NCI-H2081 (cell line): ENCODE results near the gene ZNF564.
"Not testable (repeated sequence)": the region's sequence is repeated elsewhere in the genome, so short reads cannot be mapped to it uniquely, and the experiment has no call there.

ENCODE experiments used
- DNase-seq, 2 experiments: peaks; one replicate each; lab custom pipeline; 2025; lab: John Stamatoyannopoulos, UW

ZNF564 gene

DNA sequence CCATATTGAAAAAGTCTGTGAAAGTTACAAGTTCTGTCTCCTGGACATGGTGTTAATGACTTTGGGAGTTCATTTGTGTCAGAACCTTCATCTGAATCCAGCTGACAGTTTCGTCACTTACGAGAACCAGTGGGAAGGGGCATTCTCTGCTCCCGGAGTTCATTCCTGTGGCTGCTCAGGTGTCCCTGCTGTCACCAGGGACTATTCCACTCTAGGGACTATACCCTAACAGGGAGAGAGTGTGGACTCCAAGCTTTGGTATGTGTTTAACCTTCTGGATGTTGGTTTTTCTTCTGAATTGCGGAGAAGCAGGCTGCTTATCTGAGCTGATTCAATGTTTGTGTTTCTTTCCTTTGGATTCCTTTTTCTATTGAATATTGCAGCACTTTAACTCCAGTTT is 54.2 kb downstream of the ZNF564 start:
- no peak for DNase-seq

DNA sequence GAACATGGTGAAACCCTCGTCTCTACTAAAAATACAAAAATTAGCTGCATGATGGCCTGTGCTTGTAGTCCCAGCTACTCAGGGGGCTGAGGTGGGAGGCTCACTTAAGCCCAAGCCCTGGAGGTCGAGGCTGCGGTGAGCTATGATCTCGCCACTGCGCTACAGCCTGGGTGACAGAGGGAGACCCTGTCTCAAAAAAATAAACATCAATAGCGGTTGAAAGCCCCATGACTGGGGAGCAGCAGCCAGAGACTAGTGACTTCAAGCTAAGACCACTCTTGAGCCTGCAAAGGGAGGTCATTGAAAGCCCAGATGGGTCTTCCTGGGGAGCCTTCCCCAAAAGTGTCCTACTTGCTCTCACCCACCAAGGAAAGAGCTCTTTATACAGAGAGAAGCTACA is 54.8 kb downstream of the ZNF564 start:
- no peak for DNase-seq

DNA sequence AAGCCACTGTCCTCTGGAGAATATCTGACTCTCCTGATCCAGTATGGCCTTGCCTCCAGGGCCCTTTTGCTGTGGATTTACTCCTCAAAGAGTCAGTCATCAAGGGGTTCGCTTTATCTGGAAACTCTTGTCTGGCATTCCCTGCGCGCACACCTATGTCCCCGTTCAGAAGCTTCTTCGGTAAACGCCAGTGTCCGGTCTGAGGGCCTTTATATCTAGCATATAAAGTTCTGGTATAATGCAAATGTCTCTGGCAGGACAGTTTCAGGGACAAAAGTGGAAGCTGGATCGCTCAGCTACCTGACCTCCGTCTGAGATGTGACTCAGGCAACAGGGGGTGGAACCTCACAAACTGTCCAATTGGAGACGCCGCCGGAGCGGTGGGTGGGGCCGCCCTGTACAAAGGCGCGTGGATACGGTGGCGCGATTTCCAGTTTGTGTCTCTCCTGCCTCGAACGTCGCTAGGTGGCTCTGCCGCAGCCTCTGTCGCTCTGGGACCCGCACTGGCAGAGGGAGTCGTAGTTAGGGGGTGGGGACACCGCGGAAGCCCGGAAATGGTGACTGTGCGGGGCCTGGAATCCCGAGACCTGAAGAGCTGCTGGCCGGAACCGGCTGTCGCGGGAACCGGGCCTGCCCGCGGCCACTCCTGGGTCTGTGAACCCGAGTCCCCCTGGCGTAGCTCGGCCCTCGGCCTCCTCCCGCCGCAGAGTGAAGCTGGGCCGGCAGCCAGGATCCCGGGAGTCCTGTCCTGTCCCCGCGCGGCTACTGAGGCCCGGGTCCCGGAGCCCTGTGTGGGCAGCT is 56.1 kb downstream of the ZNF564 start:
- DNase-seq: peak; percentile 94 to 96

DNA sequence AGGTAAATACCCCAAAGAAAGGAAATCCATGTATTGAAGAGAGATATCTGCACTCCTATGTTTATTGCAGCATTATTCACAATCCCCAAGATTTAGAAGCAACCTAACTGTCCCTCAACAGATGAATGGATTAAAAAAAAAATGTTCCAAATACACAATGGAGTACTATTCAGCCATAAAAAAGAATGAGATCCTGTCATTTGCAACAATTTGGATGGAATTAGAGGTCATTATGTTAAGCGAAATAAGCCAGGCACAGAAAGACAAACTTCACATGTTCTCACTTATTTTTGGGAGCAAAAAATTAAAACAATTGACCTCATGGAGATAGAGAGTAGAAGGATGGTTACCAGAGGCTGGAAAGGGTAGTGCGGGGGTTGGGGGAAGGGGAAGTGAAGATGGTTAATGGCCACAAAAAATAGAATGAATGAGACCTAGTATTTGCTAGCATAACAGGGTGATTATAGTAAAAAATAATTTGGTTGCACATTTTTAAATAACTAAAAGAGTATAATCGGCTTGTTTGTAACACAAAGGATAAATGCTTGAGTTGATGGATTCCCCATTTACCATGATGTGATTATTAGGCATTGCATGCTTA is 56.9 kb downstream of the ZNF564 start:
- DNase-seq: no peak

DNA sequence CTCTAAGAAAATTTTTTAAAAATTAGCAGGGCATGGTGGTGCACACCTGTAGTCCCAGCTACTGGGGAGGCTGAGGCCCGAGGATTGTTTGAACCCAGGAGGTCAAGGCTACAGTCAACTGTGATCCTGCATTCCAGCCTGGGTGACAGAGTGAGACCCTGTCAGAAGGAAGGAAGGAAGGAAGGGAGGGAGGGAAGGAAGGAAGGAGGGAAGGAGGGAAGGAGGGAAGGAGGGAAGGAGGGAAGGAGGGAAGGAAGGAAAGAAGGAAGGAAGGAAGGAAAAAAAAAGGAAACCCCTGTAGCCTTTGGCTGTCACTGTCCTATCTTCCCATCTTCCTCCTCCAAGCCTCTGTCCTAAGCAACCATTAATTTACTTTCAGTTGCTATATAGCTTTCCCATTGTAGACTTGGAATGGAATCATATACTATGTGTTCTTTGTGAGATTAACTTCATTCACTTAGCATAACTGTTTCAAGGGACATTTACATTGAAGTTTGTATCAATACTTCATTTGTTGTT is 65.0 kb downstream of the ZNF564 start:
- not testable (repeated sequence) for DNase-seq

DNA sequence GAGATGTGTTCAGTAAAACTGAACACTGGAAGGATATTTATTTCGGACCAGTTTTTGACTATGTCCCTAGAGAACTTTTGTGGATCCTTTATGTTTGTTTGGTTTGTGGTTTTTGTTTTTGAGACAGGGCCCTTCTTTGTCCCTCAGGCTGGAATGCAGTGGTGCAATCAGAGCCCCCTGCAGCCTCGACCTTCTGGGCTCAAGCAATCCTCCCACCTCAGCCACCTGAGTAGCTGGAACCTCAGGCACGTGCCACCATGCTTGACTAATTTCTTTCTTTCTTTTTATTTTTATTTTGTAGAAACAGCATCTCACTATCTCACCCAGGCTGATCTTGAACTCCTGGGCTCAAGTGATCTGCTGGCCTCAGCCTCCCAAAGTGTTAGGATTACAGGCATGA is 65.7 kb downstream of the ZNF564 start:
- no peak for DNase-seq

DNA sequence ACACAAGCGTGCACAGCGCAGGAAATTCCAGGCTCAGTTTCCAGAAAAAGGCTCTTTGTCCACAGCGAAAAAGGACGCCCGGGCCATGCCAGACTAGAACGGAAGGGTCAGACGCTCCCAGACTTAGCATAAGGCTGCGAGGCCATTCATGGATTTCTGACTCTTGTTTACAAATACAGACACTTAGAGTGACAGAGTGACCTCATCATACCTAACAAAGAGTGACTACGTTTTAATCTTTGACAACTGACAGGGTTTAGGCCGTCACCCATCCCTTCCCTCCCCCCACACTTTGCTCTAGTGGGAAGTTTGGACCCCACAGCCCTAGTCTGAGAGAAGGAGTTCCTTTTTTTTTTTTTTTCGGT is 66.2 kb downstream of the ZNF564 start:
- no peak for DNase-seq

DNA sequence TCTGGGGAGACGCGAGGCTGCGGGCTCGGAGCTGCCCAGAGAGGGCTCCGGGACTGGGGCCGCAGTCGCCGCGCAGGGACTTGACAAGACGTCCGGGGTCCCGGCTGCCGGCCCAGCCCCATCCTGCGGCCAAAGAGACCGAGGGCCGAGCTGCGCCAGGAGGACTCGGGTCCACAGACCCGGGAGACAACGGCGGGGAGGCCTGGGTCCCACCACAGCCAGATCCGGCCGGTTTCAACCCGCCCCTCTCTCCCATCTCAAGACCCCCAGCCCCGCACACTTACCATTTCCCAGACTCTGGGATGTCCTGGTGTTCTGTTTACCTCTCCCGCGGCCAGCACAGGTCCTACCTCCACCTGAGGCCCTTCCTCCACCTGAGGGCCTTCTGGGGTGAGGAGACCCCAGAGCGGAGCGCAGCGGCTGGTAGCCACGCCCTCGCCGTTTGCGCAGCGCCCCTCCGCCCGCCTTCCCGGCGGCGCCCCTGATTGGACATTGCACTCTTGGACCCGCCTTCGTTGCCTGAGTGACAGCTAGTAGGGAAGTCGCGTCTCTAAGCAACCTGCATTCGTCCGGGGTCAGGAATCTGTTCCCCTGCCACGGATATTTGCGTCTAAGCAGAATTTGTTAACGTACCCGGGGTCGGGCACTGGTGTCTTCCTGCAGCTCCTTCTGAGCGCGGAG is 66.8 kb downstream of the ZNF564 start, which contains the start of gene ZNF709:
Gene ZNF709, minus strand, starts transcription at position 446 of the 681 bp plus-strand sequence. Its CDS starts 159 bp downstream, at position 287.
- peak; percentile 79 to 87 for DNase-seq

DNA sequence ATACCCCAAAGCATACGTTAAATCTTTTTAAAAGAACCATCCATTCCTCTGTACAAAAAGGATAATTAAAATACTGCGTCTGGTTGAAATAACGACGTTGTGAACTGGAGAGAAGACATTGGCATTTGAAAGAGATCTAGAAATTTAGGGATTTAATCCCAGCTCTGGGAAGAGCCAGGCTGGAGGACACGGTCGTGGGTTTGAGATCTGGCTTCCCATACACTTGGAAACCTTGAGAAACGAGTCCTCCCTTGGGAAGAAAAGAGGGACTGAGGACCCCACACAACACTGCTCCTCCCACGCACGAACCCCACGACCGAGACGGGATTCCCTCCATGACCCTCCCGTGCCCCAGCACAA is 67.3 kb downstream of the ZNF564 start:
- DNase-seq: no peak

DNA sequence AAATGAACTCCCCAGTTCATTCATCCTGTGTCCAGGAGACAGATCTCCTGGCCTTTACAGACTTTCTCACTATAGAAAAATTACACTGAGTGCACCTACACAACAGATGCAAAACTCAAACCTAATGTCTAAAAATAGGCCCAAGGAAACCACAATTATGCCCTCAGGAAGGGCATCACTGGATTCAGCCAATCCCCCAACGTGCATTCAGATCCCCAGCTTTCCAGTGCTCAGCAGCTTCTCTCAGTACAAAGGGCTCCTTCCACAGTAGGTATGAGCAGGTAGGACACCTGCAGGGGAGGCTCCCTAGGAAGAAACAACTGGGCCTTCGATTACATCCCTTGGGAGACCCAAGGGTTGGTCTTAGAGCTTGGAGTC is 68.8 kb downstream of the ZNF564 start:
- no peak for DNase-seq

DNA sequence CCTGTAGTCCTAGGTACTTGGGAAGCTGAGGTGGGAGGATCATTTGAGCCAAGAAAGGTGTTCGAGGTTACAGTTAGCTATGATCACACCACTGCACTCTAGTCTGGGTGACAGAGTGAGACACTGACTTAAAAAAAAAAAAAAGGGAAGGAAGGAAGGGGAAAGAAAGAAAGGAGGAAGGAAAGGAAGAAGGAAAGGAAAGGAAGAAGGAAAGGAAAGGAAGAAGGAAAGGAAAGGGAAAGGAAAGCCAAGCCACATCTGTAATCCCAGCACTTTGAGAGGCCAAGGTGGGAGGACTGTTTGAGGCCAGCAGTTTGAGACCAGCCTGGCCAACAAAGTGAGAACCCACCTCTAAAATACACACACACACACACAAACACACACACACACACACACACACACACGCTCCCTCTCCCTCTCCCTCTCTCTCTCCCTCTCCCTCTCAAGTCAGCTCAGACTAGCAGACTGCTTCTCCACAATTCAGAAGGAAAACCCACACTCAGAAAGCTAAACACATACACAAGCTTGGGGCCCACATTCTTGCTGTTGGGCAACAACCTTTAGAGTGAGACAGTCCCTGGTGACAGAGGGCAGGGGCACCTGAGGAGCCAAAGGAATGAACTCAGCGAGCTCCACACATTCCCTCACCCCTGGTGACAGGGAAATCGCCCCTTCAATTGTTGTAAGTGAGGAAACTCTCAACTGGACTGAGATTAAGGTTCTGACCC is 69.3 kb downstream of the ZNF564 start:
- no peak for DNase-seq

DNA sequence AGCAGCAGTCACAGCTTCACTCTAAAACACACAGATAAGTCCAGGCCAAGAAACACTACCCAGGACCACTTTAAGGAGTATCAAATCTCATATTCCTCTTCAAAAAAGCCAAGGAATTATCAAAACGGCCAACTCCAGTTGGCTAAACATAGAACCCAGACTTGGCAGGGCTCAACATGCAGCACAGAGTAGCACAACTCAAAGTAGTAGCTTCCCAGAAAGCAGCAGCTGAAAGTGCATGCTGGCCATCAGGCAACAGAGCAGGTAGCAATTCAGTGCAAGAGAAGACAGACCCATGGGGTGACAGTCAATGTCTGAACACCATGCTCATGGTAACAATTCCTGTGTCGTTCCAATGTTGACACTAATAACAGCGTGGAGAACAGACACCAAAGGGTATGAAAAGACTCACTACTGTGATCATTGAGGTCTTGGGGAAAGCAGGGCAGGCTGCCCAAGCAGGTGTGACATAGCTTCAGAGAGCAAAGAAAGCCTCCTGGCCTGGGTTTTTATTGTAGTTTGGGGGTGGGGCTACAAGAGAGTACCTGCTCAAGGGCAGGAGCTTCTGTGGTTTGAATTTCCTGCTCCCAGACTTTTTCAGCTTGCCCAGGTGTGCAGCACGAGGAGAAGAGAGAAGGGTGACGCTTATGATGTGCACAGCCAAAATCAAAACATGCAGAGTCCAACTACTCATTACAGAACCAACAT is 72.9 kb downstream of the ZNF564 start:
- peak; percentile 11 to 55 for DNase-seq
